SU-DHL-6 (cell line): Measurements from ENCODE around the gene SCN4A.

Experiments
- H2AFZ ChIP-seq: fragments of 200-600 bp; sonication (generic); 2 replicates; pipeline ENCODE4 v1.6.1; 2014; ENCODE audit warnings: low read depth, mild to moderate bottlenecking, moderate library complexity, mixed read lengths, antibody characterized with exemption, low read length; ENCODE audit not compliant: severe bottlenecking
- H3F3A ChIP-seq: fragments of 200-600 bp; shearing (Covaris generic); 2 replicates; pipeline ENCODE4 v1.6.0; 2016; ENCODE audit warnings: antibody characterized with exemption, mild to moderate bottlenecking; ENCODE audit not compliant: insufficient read depth
- H3K27ac ChIP-seq: fragments of 200-600 bp; sonication (generic); 2 replicates; pipeline ENCODE4 v1.5.1; 2016; ENCODE audit warnings: low read depth, mild to moderate bottlenecking, low read length, moderate library complexity, mixed read lengths
- H3K27me3 ChIP-seq: fragments of 200-600 bp; sonication (generic), shearing (Covaris generic); 2 replicates; pipeline ENCODE4 v1.6.0; 2014; ENCODE audit warnings: mild to moderate bottlenecking, low read length
- H3K36me3 ChIP-seq: fragments of 200-600 bp; sonication (generic); 2 replicates; pipeline ENCODE4 v1.6.1; 2014; ENCODE audit warnings: mild to moderate bottlenecking, low read length, mixed read lengths
- H3K4me2 ChIP-seq: fragments of 300-600, 200-600 bp; shearing (Covaris generic), sonication (generic); 2 replicates; pipeline ENCODE4 v1.6.0; 2014; ENCODE audit warnings: low read length, low read depth, mild to moderate bottlenecking; ENCODE audit not compliant: poor library complexity, severe bottlenecking
- H3K4me3 ChIP-seq: fragments of 200-600 bp; sonication (generic); 2 replicates; pipeline ENCODE4 v1.5.1; 2014; ENCODE audit warnings: antibody characterized with exemption, low read length, mild to moderate bottlenecking, mixed read lengths; ENCODE audit not compliant: insufficient read depth, poor library complexity, severe bottlenecking
- H3K79me2 ChIP-seq: fragments of 200-600 bp; sonication (generic); 2 replicates; pipeline ENCODE4 v1.6.1; 2014; ENCODE audit warnings: mild to moderate bottlenecking, low read length, moderate library complexity; ENCODE audit not compliant: insufficient read depth
- H3K9ac ChIP-seq: fragments of 200-600 bp; sonication (generic); 2 replicates; pipeline ENCODE4 v1.7.0; 2014; ENCODE audit warnings: mild to moderate bottlenecking, low read length
- H3K9me2 ChIP-seq: fragments of 200-600 bp; sonication (generic); replicated peaks from 2 replicates; pipeline ENCODE4 v1.6.1; 2014; ENCODE audit warnings: low read length; ENCODE audit not compliant: insufficient read depth
- H3K9me3 ChIP-seq: fragments of 200-600 bp; sonication (generic); 2 replicates; pipeline ENCODE4 v1.6.1; 2014; ENCODE audit warnings: low read length, mixed read lengths; ENCODE audit not compliant: insufficient read depth
- H4K20me1 ChIP-seq: fragments of 200-600 bp; sonication (generic); 2 replicates; pipeline ENCODE4 v1.6.1; 2014; ENCODE audit warnings: low read depth, mild to moderate bottlenecking, antibody characterized with exemption, low read length, moderate library complexity, mixed read lengths
- CTCF ChIP-seq: fragments of 200-600 bp; sonication (generic); IDR thresholded peaks from one replicate; pipeline ENCODE4 v1.5.1; 2017; ENCODE audit warnings: antibody characterized with exemption, mild to moderate bottlenecking, low read length, moderate library complexity; ENCODE audit not compliant: insufficient read depth, poor library complexity, severe bottlenecking
- EZH2phosphoT487 ChIP-seq: fragments of 200-600 bp; sonication (generic), shearing (Covaris generic); conservative IDR thresholded peaks from 2 replicates; pipeline ENCODE4 v1.6.1; 2018; ENCODE audit warnings: mild to moderate bottlenecking, antibody characterized with exemption, low read length, moderate library complexity, mixed read lengths

SCN4A gene

GRCh38 chr17:63960430-63960829 is 12.3 kb downstream of the SCN4A start:
- H3K4me3 ChIP-seq: no peak overlapping the region
- TF ChIP-seq CTCF (no peak), EZH2phosphoT487 (no peak)
- no peaks in the 10 kb centered on the region for H3F3A ChIP-seq
- H3K36me3 ChIP-seq: no peaks in the 10 kb centered on the region
- H3K9me3 ChIP-seq: no peaks in the 10 kb centered on the region
- H3K27ac ChIP-seq: no peak overlapping the region
- H4K20me1 ChIP-seq: no peaks in the 10 kb centered on the region
- no peaks in the 10 kb centered on the region for H3K27me3 ChIP-seq
- H3K9me2 ChIP-seq: no peaks in the 10 kb centered on the region
- no peaks in the 10 kb centered on the region for H3K79me2 ChIP-seq
- no peak overlapping the region for H3K9ac ChIP-seq
- no peak overlapping the region for H3K4me2 ChIP-seq
- no peak overlapping the region for H2AFZ ChIP-seq

- H3K9me2 ChIP-seq: no peaks in the 10 kb centered on the region
- TF ChIP-seq EZH2phosphoT487: no peak
- no peak for TF ChIP-seq CTCF
- H4K20me1 ChIP-seq: no peaks in the 10 kb centered on the region
- no peak overlapping the region for H3K4me3 ChIP-seq
- no peak overlapping the region for H3K27ac ChIP-seq
- H2AFZ ChIP-seq: no peak overlapping the region
- H3K4me2 ChIP-seq: no peak overlapping the region
- H3K79me2 ChIP-seq: no peaks in the 10 kb centered on the region
- 0 out of 2 replicates have a peak, but pooled peaks cover under 1% of the 10 kb centered on the region for H3F3A ChIP-seq
- H3K27me3 ChIP-seq: no peaks in the 10 kb centered on the region
- H3K9me3 ChIP-seq: no peaks in the 10 kb centered on the region
- no peak overlapping the region for H3K9ac ChIP-seq
- no peaks in the 10 kb centered on the region for H3K36me3 ChIP-seq
Observed at GRCh38 chr17:63960006-63960405, 12.7 kb downstream of the SCN4A start.

GRCh38 chr17:63956296-63956920 is 16.3 kb downstream of the SCN4A start:
- no peaks in the 10 kb centered on the region for H4K20me1 ChIP-seq
- 0 out of 2 replicates have a peak, but pooled peaks cover 7% of the 10 kb centered on the region for H3F3A ChIP-seq
- H3K79me2 ChIP-seq: no peaks in the 10 kb centered on the region
- H3K9me3 ChIP-seq: no peaks in the 10 kb centered on the region
- no peaks in the 10 kb centered on the region for H3K27me3 ChIP-seq
- no peak overlapping the region for H3K9ac ChIP-seq
- H3K4me3 ChIP-seq: no peak overlapping the region
- no peaks in the 10 kb centered on the region for H3K9me2 ChIP-seq
- no peaks in the 10 kb centered on the region for H3K36me3 ChIP-seq
- H2AFZ ChIP-seq: no peak overlapping the region
- H3K27ac ChIP-seq: no peak overlapping the region
- no peak overlapping the region for H3K4me2 ChIP-seq
- no peak for TF ChIP-seq EZH2phosphoT487
- no peak for TF ChIP-seq CTCF
